ENCODE measurements around the gene LRCH3.

The LRCH3 gene

GRCh38 chr3:197936819-197937384 lies 145.8 kb downstream of the LRCH3 start:
- DNase-seq (ENCODE audit: low spot score): no peak

All from SW480 (cell line).